H1 (cell line): ENCODE results near the gene APOL5. TPM values are rescaled to one million over a fixed set of nuclear protein-coding genes. Genes with fewer than 3 reads are reported as not detected.
A peak's percentile ranks its signal among the peaks of the same experiment; 100 is the strongest.

ENCODE experiments used
- CTCF ChIA-PET: fragments of 300-600 bp; sonication (Branson Sonifier 250); formaldehyde crosslinking; loops from one replicate; lab custom pipeline; 2021; ENCODE audit not compliant: partially characterized antibody; lab: Charles Lee
- POLR2A ChIA-PET: fragments of 300-600 bp; sonication (Branson Sonifier 250); formaldehyde crosslinking; loops from one replicate; lab custom pipeline; 2021; ENCODE audit warnings: inconsistent platforms; ENCODE audit not compliant: partially characterized antibody; lab: Charles Lee
- DNase-seq, 2 experiments: peaks; one replicate each; pipeline versions ENCODE4 v3.0.0 to v3.0.0-alpha.2; 2010 to 2022; ENCODE audit warnings: low spot score in 2 of 2, low read depth in 1 of 2, mixed read lengths in 1 of 2
- FAIRE-seq: peaks from 2 replicates; lab custom pipeline; 2011; peaks lifted over from hg19 to GRCh38; lab: Jason Lieb, UNC
- H2AFZ ChIP-seq: 2 replicates; pipeline ENCODE4 v1.8.1; 2012; ENCODE audit warnings: low read length, inconsistent platforms
- H2AK5ac ChIP-seq: 2 replicates; pipeline ENCODE4 v1.6.1; 2013; ENCODE audit warnings: low read depth, low read length
- H2BK120ac ChIP-seq: replicated peaks from 2 replicates; pipeline ENCODE3; 2013; ENCODE audit warnings: low read depth, low read length, inconsistent platforms
- H2BK12ac ChIP-seq: 2 replicates; pipeline ENCODE4 v1.6.1; 2013; ENCODE audit warnings: low read depth, low read length
- H2BK15ac ChIP-seq: 2 replicates; pipeline ENCODE4 v1.6.1; 2013; ENCODE audit warnings: low read length
- H2BK20ac ChIP-seq: 2 replicates; pipeline ENCODE4 v1.6.1; 2013; ENCODE audit warnings: low read length
- H2BK5ac ChIP-seq: 2 replicates; pipeline ENCODE4 v1.6.1; 2013; ENCODE audit warnings: low read depth, low read length
- H3K14ac ChIP-seq: 2 replicates; pipeline ENCODE4 v1.6.1; 2013; ENCODE audit warnings: inconsistent platforms; ENCODE audit not compliant: insufficient read length
- H3K18ac ChIP-seq: 2 replicates; pipeline ENCODE4 v1.6.1; 2013; ENCODE audit warnings: low read length; ENCODE audit errors: extremely low read depth
- H3K23ac ChIP-seq: 2 replicates; pipeline ENCODE4 v1.6.1; 2013; ENCODE audit warnings: inconsistent platforms; ENCODE audit not compliant: insufficient read length
- H3K23me2 ChIP-seq: 2 replicates; pipeline ENCODE4 v1.6.1; 2013; ENCODE audit warnings: low read depth, low read length
- H3K27ac ChIP-seq: 2 replicates; pipeline ENCODE4 v1.6.1; 2011; ENCODE audit warnings: low read depth, low read length, inconsistent platforms
- H3K27me3 ChIP-seq, 4 experiments: replicated peaks in 1 of 4; 1 replicate in 1 of 4; 2 replicates in 3 of 4; pipeline versions ENCODE4 v1.6.1 to v1.8.1; 2011 to 2013; ENCODE audit warnings: low read length in 3 of 4, mild to moderate bottlenecking in 3 of 4, inconsistent platforms in 2 of 4, mixed read lengths in 2 of 4, moderate library complexity in 1 of 4; ENCODE audit not compliant: control insufficient read depth in 3 of 4, insufficient read depth in 3 of 4; ENCODE audit errors: extremely low read depth in 1 of 4
- H3K36me3 ChIP-seq, 4 experiments: 2 replicates each; pipeline versions ENCODE4 v1.6.1 to v1.8.1; 2011 to 2013; ENCODE audit warnings: mild to moderate bottlenecking in 4 of 4, low read length in 3 of 4, moderate library complexity in 2 of 4, control low read depth in 1 of 4, inconsistent platforms in 1 of 4; ENCODE audit not compliant: insufficient read depth in 4 of 4, control insufficient read depth in 2 of 4
- H3K4ac ChIP-seq: replicated peaks from 2 replicates; pipeline ENCODE3; 2013; ENCODE audit warnings: low read length, low read depth, mixed read lengths, inconsistent platforms; ENCODE audit not compliant: insufficient read length
- H3K4me1 ChIP-seq, 4 experiments: replicated peaks in 1 of 4; 1 replicate in 1 of 4; 2 replicates in 3 of 4; pipeline versions ENCODE4 v1.6.1 to v1.8.1; 2011 to 2013; ENCODE audit warnings: low read length in 3 of 4, inconsistent platforms in 2 of 4, mixed read lengths in 1 of 4; ENCODE audit not compliant: insufficient read depth in 4 of 4, control insufficient read depth in 3 of 4
- H3K4me2 ChIP-seq, 2 experiments: 2 replicates each; pipeline versions ENCODE4 v1.6.1 to v1.8.1; 2011 to 2013; ENCODE audit warnings: low read depth in 2 of 2, low read length in 2 of 2, control low read depth in 1 of 2, inconsistent platforms in 1 of 2, mild to moderate bottlenecking in 1 of 2; ENCODE audit not compliant: insufficient read depth in 1 of 2
- H3K4me3 ChIP-seq, 4 experiments: fragments of 200-600, 300-600 bp in 1 of 4; sonication (generic), shearing (Covaris generic), sonication (Bioruptor Twin) in 1 of 4; 2 replicates each; pipeline versions ENCODE4 v1.5.1 to v1.8.1; 2011 to 2016; ENCODE audit warnings: low read length in 4 of 4, low read depth in 3 of 4, control low read depth in 2 of 4, inconsistent platforms in 2 of 4, mild to moderate bottlenecking in 2 of 4, mixed read lengths in 1 of 4, moderate library complexity in 1 of 4; ENCODE audit not compliant: insufficient read depth in 2 of 4; ENCODE audit errors: extremely low read depth in 1 of 4
- H3K56ac ChIP-seq: replicated peaks from 2 replicates; pipeline ENCODE3; 2013; ENCODE audit warnings: low read depth, mild to moderate bottlenecking, mixed read lengths, low read length, inconsistent platforms; ENCODE audit not compliant: insufficient read length
- H3K79me1 ChIP-seq: 2 replicates; pipeline ENCODE4 v1.6.1; 2013; ENCODE audit warnings: low read depth, low read length, control low read depth
- H3K79me2 ChIP-seq, 2 experiments: 2 replicates each; pipeline versions ENCODE4 v1.6.1 to v1.8.1; 2012 to 2013; ENCODE audit warnings: low read length in 2 of 2, mild to moderate bottlenecking in 2 of 2, inconsistent platforms in 1 of 2; ENCODE audit not compliant: insufficient read depth in 2 of 2, control insufficient read depth in 1 of 2
- H3K9ac ChIP-seq, 4 experiments: replicated peaks in 1 of 4; 1 replicate in 1 of 4; 2 replicates in 3 of 4; pipeline versions ENCODE4 v1.6.1 to v1.8.1; 2011 to 2013; ENCODE audit warnings: low read depth in 3 of 4, low read length in 3 of 4, control low read depth in 2 of 4, mild to moderate bottlenecking in 2 of 4, moderate library complexity in 2 of 4, inconsistent platforms in 1 of 4; ENCODE audit errors: extremely low read depth in 1 of 4
- H3K9me3 ChIP-seq, 2 experiments: 2 replicates each; pipeline versions ENCODE4 v1.6.1 to v1.8.1; 2012 to 2013; ENCODE audit warnings: mild to moderate bottlenecking in 2 of 2, moderate library complexity in 2 of 2, control low read depth in 1 of 2, inconsistent platforms in 1 of 2, low read depth in 1 of 2, low read length in 1 of 2, mixed read lengths in 1 of 2; ENCODE audit not compliant: insufficient read depth in 2 of 2
- H4K20me1 ChIP-seq, 2 experiments: replicated peaks in 1 of 2; 2 replicates each; pipeline versions ENCODE3 to v1.8.1; 2011 to 2013; ENCODE audit warnings: inconsistent platforms in 2 of 2, low read length in 2 of 2, mild to moderate bottlenecking in 1 of 2; ENCODE audit not compliant: insufficient read depth in 2 of 2, control insufficient read depth in 1 of 2
- H4K5ac ChIP-seq: 2 replicates; pipeline ENCODE4 v1.6.1; 2013; ENCODE audit warnings: low read length, low read depth, mixed read lengths, inconsistent platforms; ENCODE audit not compliant: insufficient read length
- H4K8ac ChIP-seq: 2 replicates; pipeline ENCODE4 v1.8.0; 2013; ENCODE audit warnings: mild to moderate bottlenecking, moderate library complexity, low read length, inconsistent platforms; ENCODE audit not compliant: insufficient read depth; ENCODE audit errors: extremely low read depth
- H4K91ac ChIP-seq: replicated peaks from 2 replicates; pipeline ENCODE3; 2013; ENCODE audit warnings: low read length, mixed read lengths, inconsistent platforms; ENCODE audit not compliant: insufficient read length
- ASH2L ChIP-seq: fragments of 200-600, 300-600 bp; sonication (generic); IDR thresholded peaks from one replicate; pipeline ENCODE4 v1.7.1; 2017; ENCODE audit warnings: low read length
- BRCA1 ChIP-seq: IDR thresholded peaks from 2 replicates; pipeline ENCODE4 v1.6.1; 2012; ENCODE audit warnings: low read depth, low read length, improper control_type of control experiment
- CHD2 ChIP-seq: IDR thresholded peaks from 2 replicates; pipeline ENCODE4 v1.6.1; 2012; ENCODE audit warnings: low read length, improper control_type of control experiment
- CTBP2 ChIP-seq: IDR thresholded peaks from 2 replicates; pipeline ENCODE4 v1.7.0; 2011; ENCODE audit warnings: borderline replicate concordance, mild to moderate bottlenecking, moderate library complexity, mixed read lengths, low read length; ENCODE audit not compliant: insufficient read depth, insufficient read length
- E2F6 ChIP-seq: IDR thresholded peaks from 2 replicates; pipeline ENCODE4 v1.6.1; 2012; ENCODE audit warnings: inconsistent platforms
- KDM4A ChIP-seq: IDR thresholded peaks from one replicate; pipeline ENCODE4 v1.7.1; 2012; ENCODE audit warnings: low read depth, mild to moderate bottlenecking, moderate library complexity, low read length, inconsistent platforms; ENCODE audit not compliant: severe bottlenecking
- NRF1 ChIP-seq: IDR thresholded peaks from 2 replicates; pipeline ENCODE4 v1.6.1; 2011; ENCODE audit warnings: mild to moderate bottlenecking, low read depth, low read length, improper control_type of control experiment
- RFX5 ChIP-seq: IDR thresholded peaks from 2 replicates; pipeline ENCODE4 v1.6.1; 2011; ENCODE audit warnings: low read depth, low read length, improper control_type of control experiment, borderline replicate concordance
- TAF7 ChIP-seq: optimal IDR thresholded peaks from 2 replicates; pipeline ENCODE3; 2011; ENCODE audit warnings: low read depth, mild to moderate bottlenecking, inconsistent platforms, low read length, moderate library complexity, borderline replicate concordance
- TCF12 ChIP-seq: IDR thresholded peaks from 2 replicates; pipeline ENCODE4 v1.6.1; 2011; ENCODE audit warnings: low read depth, mild to moderate bottlenecking, low read length
- WGBS, 2 experiments: shearing (Covaris generic) in 1 of 2; methylation state at CpG; one replicate each; pipeline versions ENCODE4 v1.1.6 to v1.1.7; 2013 to 2015; ENCODE audit warnings: low lambda C conversion rate in 2 of 2, mixed read lengths in 2 of 2, inconsistent platforms in 1 of 2, low coverage in 1 of 2, missing lambda C conversion rate in 1 of 2; ENCODE audit not compliant: insufficient replicate concordance in 2 of 2, insufficient coverage in 1 of 2, insufficient read length in 1 of 2; ENCODE audit errors: extremely low coverage in 1 of 2, missing lambda C conversion rate in 1 of 2; 5-methylcytosine and 5-hydroxymethylcytosine counted together
- polyA plus RNA-seq, 7 experiments: library from polyadenylated mRNA; depleted of rRNA in 3 of 7; stranded (reverse) in 5 of 7; unstranded in 2 of 7; fragments of >200 nt in 5 of 7; fragments of 200-250 nt in 2 of 7; gene quantifications; 1 replicate in 5 of 7; 2 replicates in 1 of 7; 4 replicates in 1 of 7; pipeline versions ENCODE4 v1.2.1 to v1.2.3, GENCODE V29; 2011 to 2013; ENCODE audit warnings: missing spikeins in 2 of 7, mixed read lengths in 2 of 7
- total RNA-seq: library from RNA; stranded (reverse); fragmentation: NEBNext Ultra II Directional; extraction: Animal tissue kit (Norgen Biotek cat#: 25700); gene quantifications from 2 replicates; pipeline ENCODE4 v1.2.1, GENCODE V29; 2021
- TF ChIP-seq, protein P1 (sequence below): IDR thresholded peaks from 2 replicates; pipeline ENCODE4 v1.6.1; 2011; ENCODE audit warnings: low read length, improper control_type of control experiment

APOL5 gene
- total and polyA plus RNA-seq, 2 of the 8 experiments (the other 6 are each of a cell fraction or from before 2014, with no cell fraction given) = not detected

- Histone ChIP-seq H3K23me2 (peaks cover 2% of the 10 kb centered on the region; the same call in 1 of the 2 replicates), H3K9me3 (no peaks in the 10 kb centered on the region), H3K4ac (no peak overlapping the region), H3K27ac (no peak overlapping the region), H2AFZ (no peak overlapping the region), H4K20me1 (no peaks in the 10 kb centered on the region), H3K9ac (no peak overlapping the region), H3K27me3 (no peaks in the 10 kb centered on the region), H3K4me3 (no peak overlapping the region), H3K14ac (no peak overlapping the region), H3K36me3 (no peaks in the 10 kb centered on the region), H2BK20ac (no peak overlapping the region), H4K8ac (no peak overlapping the region; the same call in 1 of the 2 replicates), H3K23ac (no peak overlapping the region), H3K4me1 (peaks cover 0 to 8% (median 5%) of the 10 kb centered on the region in 4 experiments; a peak in 4 of 7 replicates), H2BK15ac (no peak overlapping the region), H2BK12ac (no peak overlapping the region), H2AK5ac (no peak overlapping the region), H2BK120ac (no peak overlapping the region), H3K79me2 (no peaks in the 10 kb centered on the region), H3K56ac (no peak overlapping the region), H3K4me2 (no peak overlapping the region), H3K18ac (no peak overlapping the region), H4K91ac (no peak overlapping the region), H4K5ac (no peak overlapping the region), H3K79me1 (no peaks in the 10 kb centered on the region), H2BK5ac (no peak overlapping the region)
- WGBS, 2 experiments = 71% methylated on average over 4 of the region's 4 CpGs; no CpG with 5 or more reads in 1 of the 2 experiments
- ChIA-PET POLR2A (no interaction called here), CTCF (interaction anchor here (0.8 to 1.3 kb wide), 5 partner anchors 9 to 233 kb away, joined by 3 to 6 read pairs (median 3); no protein-coding TSS in a partner anchor)
- peak in 1 of 2 experiments; percentile 19 for DNase-seq
- no peak for FAIRE-seq
- TF ChIP-seq RFX5 (no peak), CTBP2 (no peak), E2F6 (no peak), ASH2L (no peak), TAF7 (no peak), TCF12 (no peak), BRCA1 (no peak), NRF1 (no peak), CHD2 (no peak), KDM4A (no peak)
- TF ChIP-seq, protein P1, sequence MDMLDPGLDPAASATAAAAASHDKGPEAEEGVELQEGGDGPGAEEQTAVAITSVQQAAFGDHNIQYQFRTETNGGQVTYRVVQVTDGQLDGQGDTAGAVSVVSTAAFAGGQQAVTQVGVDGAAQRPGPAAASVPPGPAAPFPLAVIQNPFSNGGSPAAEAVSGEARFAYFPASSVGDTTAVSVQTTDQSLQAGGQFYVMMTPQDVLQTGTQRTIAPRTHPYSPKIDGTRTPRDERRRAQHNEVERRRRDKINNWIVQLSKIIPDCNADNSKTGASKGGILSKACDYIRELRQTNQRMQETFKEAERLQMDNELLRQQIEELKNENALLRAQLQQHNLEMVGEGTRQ = no peak
Observed at GRCh38 chr22:35681454-35682052, 36.1 kb upstream of the APOL5 start.
